ENCODE data around the gene MC4R. TPM values are rescaled to one million over a fixed set of nuclear protein-coding genes. Genes with fewer than 3 reads are reported as not detected.

Gene MC4R
- total RNA-seq (2022; extraction: Qiagen RNA extraction), result not detected in 5 replicates

GRCh38 chr18:60372596-60372995 is at the start of gene MC4R:
Gene MC4R (minus strand): TSS chr18:60372775. CDS start chr18:60372349, 426 bp downstream.

Data from A549 treated with CORT108297 at 1 μM for 4 hours (cell line).